Epithelial cell of esophagus (primary cell): ENCODE measurements around the gene ABCC10.

Source experiments
- DNase-seq: peaks from one replicate; pipeline ENCODE4 v3.0.0; 2010; ENCODE audit warnings: low read depth
- H3K4me3 ChIP-seq: 2 replicates; pipeline ENCODE4 v1.5.1; 2011; ENCODE audit warnings: mild to moderate bottlenecking, low read length, control low read depth
- TF ChIP-seq, protein P1 (sequence below): IDR thresholded peaks from 2 replicates; pipeline ENCODE4 v1.5.1; 2011; ENCODE audit warnings: low read depth, mild to moderate bottlenecking, low read length, control low read depth, inconsistent platforms; ENCODE audit not compliant: insufficient read depth; ENCODE audit errors: missing control alignments

The ABCC10 gene

DNA sequence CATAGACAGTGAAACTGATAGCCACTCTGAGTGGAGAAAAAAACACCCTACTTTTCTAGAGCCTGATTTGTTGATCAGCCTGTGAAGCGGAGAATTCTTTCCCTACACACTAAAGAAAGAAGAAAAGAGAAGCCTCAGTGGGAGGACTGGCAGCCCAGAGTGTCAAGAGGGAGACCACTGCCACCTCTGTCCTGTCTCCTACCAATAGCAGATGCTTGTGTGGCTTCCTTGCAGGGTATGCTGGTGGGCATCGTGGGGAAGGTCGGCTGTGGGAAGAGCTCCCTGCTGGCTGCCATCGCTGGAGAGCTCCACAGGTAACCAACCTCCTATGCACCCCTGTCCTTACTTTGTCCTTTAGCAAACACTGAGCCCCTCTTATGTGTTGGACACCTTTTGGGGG is 10.4 kb downstream of the ABCC10 start:
- no peak for DNase-seq
- no peak overlapping the region for H3K4me3 ChIP-seq
- TF ChIP-seq, protein P1, sequence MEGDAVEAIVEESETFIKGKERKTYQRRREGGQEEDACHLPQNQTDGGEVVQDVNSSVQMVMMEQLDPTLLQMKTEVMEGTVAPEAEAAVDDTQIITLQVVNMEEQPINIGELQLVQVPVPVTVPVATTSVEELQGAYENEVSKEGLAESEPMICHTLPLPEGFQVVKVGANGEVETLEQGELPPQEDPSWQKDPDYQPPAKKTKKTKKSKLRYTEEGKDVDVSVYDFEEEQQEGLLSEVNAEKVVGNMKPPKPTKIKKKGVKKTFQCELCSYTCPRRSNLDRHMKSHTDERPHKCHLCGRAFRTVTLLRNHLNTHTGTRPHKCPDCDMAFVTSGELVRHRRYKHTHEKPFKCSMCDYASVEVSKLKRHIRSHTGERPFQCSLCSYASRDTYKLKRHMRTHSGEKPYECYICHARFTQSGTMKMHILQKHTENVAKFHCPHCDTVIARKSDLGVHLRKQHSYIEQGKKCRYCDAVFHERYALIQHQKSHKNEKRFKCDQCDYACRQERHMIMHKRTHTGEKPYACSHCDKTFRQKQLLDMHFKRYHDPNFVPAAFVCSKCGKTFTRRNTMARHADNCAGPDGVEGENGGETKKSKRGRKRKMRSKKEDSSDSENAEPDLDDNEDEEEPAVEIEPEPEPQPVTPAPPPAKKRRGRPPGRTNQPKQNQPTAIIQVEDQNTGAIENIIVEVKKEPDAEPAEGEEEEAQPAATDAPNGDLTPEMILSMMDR, result no peak

DNA sequence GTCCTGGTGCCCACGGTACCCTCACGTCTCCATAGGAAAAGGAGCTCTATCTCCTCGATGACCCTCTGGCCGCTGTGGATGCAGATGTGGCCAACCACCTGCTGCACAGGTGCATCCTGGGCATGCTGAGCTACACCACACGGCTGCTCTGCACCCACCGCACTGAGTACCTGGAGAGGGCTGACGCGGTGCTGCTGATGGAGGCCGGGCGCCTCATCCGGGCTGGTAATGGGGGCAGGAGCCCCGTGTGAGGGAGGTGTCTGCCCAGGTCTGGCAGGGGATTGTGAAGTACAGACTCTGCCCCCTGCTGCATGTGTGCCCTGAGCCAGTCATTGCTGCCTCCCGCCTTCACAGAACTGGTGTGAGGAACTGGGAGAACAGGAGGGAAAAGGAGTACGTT is 15.6 kb downstream of the ABCC10 start:
- TF ChIP-seq, protein P1, result no peak
- no peak overlapping the region for H3K4me3 ChIP-seq
- DNase-seq, result no peak

DNA sequence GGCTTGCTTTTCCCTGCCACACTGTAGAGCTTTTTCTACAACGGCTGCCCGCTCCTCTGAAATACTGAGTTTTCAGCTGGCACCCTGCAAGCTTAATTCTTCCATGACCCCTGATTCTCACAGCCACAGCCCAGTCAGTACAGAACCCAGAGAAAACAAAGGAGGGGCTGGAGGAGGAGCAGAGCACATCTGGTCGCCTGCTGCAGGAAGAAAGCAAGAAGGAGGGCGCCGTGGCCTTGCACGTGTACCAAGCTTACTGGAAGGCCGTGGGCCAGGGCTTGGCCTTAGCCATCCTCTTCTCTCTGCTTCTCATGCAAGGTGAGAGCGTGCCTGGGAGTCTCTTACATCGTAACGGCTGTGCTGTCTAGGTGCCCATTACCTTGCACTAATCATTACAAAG is 16.7 kb downstream of the ABCC10 start:
- TF ChIP-seq, protein P1, result no peak
- no peak overlapping the region for H3K4me3 ChIP-seq
- no peak for DNase-seq

DNA sequence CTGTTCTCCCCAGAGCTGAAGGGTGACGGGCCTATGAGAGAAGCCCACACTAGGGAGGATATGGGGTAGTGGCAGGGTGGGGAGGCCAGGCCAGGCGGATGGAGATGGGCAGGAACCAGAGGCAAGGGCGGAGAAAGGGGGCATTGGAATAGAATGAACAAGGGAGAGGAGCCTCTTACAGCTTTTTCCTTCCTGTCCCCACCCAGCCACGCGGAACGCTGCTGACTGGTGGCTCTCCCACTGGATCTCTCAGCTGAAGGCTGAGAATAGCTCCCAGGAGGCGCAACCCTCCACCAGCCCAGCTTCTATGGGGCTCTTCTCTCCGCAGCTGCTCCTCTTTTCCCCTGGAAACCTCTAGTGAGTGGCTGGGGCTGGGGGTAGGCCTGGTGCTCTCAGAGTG is 17.2 kb downstream of the ABCC10 start:
- no peak overlapping the region for H3K4me3 ChIP-seq
- no peak for DNase-seq
- TF ChIP-seq, protein P1, result no peak

DNA sequence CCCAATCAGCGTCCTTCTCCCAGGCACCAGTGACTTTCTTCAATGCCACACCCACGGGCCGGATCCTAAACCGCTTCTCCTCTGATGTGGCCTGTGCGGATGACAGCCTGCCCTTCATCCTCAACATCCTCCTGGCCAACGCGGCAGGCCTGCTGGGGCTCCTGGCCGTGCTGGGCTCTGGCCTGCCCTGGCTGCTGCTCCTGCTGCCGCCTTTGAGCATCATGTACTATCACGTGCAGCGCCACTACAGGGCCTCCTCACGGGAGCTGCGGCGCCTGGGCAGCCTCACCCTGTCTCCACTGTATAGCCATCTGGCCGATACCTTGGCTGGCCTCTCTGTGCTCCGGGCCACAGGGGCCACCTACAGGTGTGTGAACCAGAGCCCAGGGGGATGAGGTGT is 18.2 kb downstream of the ABCC10 start:
- TF ChIP-seq, protein P1, result no peak
- H3K4me3 ChIP-seq, result no peak overlapping the region
- no peak for DNase-seq

DNA sequence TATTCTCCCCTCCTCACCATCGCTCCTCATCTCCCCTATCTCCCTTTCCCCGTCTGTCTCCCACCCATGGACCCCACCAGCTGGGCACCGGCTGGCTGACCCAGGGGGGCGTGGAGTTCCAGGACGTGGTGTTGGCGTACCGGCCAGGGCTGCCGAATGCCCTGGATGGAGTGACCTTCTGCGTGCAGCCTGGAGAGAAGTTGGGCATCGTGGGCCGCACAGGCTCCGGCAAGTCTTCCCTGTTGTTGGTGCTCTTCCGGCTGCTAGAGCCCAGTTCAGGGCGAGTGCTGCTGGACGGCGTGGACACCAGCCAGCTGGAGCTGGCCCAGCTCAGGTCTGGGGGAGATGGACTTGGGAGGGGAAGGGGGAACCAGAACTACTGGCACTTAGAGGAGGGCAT is 20.3 kb downstream of the ABCC10 start:
- no peak for DNase-seq
- H3K4me3 ChIP-seq, result no peak overlapping the region
- TF ChIP-seq, protein P1, result no peak

DNA sequence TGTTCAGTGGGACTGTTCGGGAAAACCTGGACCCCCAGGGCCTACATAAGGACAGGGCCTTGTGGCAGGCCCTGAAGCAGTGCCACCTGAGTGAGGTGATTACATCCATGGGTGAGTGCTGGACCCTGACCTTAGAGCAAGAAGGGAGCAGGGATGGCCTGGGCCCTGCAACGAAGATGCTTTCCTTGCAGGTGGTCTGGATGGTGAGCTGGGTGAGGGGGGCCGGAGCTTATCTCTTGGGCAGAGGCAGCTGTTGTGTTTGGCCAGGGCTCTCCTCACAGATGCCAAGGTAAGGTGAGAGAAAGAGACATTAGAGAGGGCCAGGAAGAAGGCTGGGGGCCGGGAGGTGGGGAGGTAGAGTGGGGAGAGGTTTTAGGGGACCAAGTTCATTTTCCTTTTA is 21.6 kb downstream of the ABCC10 start:
- DNase-seq, result no peak
- TF ChIP-seq, protein P1, result no peak
- no peak overlapping the region for H3K4me3 ChIP-seq
